GM03348 (cell line): ENCODE measurements around the gene HIPK1.
A peak's percentile ranks its signal among the peaks of the same experiment; 100 is the strongest.

ENCODE experiments used
- DNase-seq: peaks from one replicate; pipeline ENCODE4 v3.0.0; 2012; ENCODE audit warnings: low spot score

The HIPK1 gene

DNA sequence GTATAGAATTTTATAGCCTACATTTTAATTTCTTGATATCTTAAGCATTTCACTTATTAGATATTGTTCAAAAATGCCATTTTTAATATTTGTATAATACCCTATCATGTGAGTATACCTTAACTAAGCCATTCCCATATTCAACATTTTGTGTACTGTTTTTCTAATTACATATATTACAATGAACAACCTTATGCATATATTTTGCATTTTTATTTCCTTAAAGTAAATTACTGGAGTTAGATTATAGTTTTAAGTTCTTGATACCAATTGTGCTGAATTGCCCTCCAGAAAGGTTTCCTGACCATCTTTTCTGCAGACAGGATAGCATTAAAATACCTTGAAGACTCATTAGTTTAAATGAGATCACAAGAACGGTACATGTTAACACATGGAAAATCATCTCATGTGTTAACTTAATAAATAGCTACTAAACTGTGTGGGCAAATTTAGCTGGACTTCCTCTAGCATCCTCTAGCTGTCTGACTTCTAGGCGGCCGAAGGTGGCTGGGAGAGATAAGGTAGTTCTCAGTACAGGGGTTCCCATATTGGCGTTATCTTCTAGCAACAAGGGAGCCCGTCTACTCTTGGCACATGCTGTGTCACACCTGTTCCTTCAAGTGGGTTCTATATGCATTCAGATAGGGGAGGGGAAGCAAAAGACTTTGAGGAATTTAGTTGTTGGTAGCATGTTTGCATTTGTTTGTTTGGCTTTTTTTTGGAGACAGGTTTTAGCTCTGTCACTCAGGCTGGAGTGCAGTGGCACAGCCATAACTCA is 15.0 kb upstream of the HIPK1 start:
- no peak for DNase-seq

GRCh38 chr1:113916974-113917373 is 12.2 kb upstream of the HIPK1 start:
- no peak for DNase-seq

- no peak for DNase-seq
Measured at GRCh38 chr1:113917400-113918082, 11.6 kb upstream of the HIPK1 start.

- DNase-seq, result no peak
Measured at GRCh38 chr1:113918243-113918642, 10.9 kb upstream of the HIPK1 start.

DNA sequence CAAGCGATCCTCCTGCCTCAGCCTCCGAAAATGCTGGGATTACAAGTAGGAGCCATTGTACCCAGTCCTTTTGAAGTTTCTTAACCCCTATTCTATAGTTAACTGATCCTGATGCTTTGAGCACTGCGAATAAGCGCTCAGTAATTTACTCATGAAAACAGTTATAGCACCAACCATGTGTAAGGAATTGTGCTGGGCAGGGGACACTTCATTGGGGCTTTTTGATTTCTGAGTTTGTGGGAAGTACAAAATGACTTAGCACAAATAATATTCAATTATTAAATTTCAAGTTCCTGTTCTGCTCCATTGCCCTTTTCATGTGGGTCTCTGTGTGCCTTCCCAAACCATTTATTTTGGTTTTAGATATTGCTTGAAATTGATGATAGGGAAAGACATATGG is 6.2 kb upstream of the HIPK1 start:
- DNase-seq, result no peak

GRCh38 chr1:113924473-113924872 is 4.7 kb upstream of the HIPK1 start:
- no peak for DNase-seq

DNA sequence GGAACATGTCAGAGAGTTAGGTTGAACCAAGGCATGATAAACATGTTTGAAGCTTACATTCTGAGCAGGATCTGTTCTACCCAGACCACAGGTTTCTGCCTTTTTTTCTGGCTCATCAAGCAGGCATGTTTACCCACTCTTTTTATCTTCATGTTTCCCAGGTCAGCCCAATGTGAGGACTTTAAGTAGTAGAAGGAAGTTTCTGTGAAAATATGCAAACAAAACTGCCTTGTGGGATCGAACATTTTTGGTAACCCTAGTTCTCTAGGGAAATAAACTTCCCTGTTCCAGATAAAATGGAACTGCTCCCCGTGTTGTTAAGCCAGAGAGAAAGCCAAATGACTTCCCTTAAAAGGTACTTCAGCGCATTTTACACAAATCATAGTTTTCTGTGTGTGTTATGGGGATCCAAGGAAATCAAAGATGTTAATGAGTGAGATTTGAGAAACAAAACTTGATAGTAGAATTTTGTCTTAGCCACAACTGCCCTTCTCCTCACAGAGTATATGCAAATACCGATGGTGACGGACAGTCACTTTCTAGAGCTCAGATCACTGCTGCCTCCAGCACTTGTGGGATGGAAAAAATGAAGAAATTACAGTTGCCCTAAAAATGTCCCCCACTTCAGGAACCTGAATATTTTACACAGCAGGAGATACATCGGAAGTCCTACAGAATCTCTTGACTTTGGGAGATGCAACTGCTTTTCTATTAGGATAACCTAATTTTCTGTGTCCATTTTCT is 765 bp upstream of the HIPK1 start:
- DNase-seq, result peak; percentile 15

- peak; percentile 78 for DNase-seq
Measured at GRCh38 chr1:113929750-113930498, 800 bp downstream of the HIPK1 start.

GRCh38 chr1:113930499-113931161 is 1.5 kb downstream of the HIPK1 start:
- DNase-seq, result peak; percentile 39

DNA sequence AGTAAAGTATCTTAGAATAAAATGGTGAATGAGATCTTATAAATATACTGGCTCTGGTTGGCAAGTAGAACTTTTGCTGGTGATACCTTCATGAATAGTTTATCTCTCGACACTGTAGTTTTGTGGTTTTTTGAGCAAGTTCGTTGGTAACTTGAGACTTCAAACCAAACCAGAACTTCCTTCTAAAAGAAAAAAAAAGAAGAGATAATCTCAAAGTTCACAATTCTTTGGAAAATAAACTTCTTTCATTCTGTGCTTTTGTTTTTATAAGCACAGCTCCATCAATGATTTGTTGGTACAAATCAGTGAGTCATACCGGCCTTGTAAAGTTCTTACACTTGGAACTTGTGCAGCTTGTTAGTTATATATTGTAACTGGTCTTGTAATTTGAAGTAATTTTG is 2.3 kb downstream of the HIPK1 start:
- peak; percentile 17 for DNase-seq

DNA sequence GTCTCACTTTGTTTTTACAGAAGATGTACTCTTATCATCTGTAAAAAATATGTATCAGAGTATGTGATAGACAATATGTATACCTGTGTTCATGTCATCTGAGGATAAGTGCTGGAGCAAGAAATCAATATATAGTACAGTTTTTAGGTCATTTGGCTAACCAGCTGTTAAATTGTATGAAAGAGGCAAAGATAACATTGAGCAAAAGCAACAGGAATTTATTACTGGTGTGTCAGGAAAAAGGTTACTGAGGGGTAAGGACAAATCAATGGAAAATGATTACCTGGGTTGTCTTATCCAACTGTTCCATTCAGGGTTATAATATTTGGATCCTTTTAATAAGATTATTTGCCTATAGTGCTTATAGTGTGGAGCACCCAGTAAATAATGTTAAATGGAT is 4.9 kb downstream of the HIPK1 start:
- DNase-seq, result no peak

- no peak for DNase-seq
Measured at GRCh38 chr1:113934511-113935055, 5.5 kb downstream of the HIPK1 start.

DNA sequence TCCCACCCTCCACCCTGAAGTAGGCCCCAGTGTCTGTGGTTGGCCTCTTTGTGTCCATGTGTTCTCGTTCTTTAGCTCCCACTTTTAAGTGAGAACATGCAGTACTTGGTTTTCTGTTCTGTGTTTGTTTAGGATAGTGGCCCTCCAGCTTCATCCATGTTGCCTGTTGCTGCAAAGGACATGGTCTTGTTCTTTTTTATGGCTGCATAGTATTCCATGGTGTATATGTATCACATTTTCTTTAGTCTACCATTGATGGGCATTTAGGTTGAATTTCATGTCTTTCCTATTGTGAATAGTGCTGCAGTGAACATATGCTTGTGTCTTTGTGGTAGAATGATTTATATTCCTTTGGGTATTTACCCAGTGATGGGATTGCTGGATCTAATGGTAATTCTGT is 6.1 kb downstream of the HIPK1 start:
- no peak for DNase-seq

GRCh38 chr1:113935970-113936369 is 6.8 kb downstream of the HIPK1 start:
- no peak for DNase-seq

DNA sequence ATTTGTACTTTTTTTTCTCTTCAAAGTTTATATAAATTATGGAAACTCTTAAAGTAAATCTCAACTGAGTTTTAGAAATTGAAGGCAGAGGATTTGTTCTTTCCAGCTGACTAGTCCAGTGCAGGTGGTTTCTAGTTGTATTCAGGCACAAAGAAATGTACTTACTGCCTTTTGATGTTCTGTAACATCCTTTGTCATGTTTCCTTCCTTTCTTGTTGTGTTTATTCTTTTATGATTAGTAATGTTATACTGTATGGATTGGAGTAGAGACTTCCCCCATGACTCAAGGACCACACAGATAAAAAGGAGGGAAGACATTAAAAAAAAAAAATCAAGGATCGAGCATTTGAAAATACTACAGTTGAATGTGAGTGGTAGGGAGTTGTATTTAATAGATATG is 8.0 kb downstream of the HIPK1 start:
- no peak for DNase-seq

GRCh38 chr1:113938192-113938591 is 9.1 kb downstream of the HIPK1 start:
- no peak for DNase-seq

- no peak for DNase-seq
Measured at GRCh38 chr1:113940365-113941244, 11.5 kb downstream of the HIPK1 start.

GRCh38 chr1:113941245-113941559 is 12.1 kb downstream of the HIPK1 start:
- DNase-seq, result no peak

DNA sequence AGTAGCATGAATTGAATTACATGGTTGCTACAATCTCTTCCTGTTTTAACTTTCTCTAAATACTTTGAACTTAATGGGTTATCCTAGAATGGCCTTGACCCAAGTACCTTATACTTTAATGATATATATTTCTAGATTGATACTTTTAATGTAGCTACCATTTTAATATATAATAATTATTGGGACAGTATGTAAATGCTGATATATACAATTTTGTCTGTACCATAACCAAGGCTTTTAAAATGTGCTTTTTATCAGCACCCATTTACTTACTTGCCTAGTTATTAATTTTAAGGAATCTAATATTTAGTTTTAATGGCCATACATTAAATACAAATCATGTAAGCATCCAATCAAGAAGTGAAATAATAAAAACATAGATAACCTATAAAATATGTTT is 13.4 kb downstream of the HIPK1 start:
- DNase-seq, result no peak

DNA sequence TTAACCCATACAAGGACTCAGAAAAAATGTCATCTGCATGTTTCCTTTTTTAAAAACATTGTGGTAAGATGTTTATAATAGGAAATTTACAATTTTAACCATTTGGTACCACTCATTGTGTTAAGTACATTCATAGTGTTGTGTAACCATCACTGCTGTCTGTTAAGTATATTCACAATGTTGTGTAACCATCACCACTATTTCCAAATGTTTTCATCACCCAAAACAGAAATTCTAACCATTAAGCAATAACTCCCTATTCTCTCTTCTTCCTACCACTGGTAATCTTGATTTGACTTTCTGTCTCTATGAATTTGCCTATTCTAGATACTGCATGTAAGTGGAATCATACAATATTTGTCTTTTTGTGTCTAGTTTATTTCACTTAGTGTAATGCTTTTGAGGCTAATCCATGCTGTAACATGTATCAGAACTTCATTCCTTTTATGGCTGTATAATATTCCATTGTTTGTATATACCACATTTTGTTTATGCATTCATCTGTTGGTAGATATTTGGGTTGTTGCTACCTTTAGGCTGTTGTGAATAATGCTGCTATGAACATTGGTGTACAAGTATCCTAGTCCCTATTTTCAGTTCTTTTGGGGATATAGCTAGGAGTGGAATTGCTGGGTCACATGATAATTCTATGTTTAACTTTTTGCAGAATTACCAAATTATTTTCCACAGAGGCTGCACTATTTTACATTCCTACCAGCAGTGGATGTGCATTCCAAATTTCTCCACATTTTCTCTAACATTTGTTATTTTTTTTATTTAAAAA is 14.1 kb downstream of the HIPK1 start:
- peak; percentile 24 for DNase-seq
